HG02571 (cell line): ENCODE results near the gene LHFPL2.

Experiments used
- ATAC-seq: cut with Tn5 transposase; IDR thresholded peaks from one replicate; pipeline ENCODE4 v1.9.1; 2021; ENCODE audit warnings: mild to moderate bottlenecking, moderate library complexity; ENCODE audit not compliant: unreplicated experiment

The LHFPL2 gene

GRCh38 chr5:78573318-78573717 is 75.3 kb downstream of the LHFPL2 start:
- ATAC-seq = no peak

GRCh38 chr5:78570646-78571045 is 77.9 kb downstream of the LHFPL2 start:
- no peak for ATAC-seq

GRCh38 chr5:78569441-78569840 is 79.1 kb downstream of the LHFPL2 start:
- ATAC-seq = no peak

- no peak for ATAC-seq
Measured at GRCh38 chr5:78568676-78569075, 79.9 kb downstream of the LHFPL2 start.

GRCh38 chr5:78568212-78568611 is 80.4 kb downstream of the LHFPL2 start:
- no peak for ATAC-seq

DNA sequence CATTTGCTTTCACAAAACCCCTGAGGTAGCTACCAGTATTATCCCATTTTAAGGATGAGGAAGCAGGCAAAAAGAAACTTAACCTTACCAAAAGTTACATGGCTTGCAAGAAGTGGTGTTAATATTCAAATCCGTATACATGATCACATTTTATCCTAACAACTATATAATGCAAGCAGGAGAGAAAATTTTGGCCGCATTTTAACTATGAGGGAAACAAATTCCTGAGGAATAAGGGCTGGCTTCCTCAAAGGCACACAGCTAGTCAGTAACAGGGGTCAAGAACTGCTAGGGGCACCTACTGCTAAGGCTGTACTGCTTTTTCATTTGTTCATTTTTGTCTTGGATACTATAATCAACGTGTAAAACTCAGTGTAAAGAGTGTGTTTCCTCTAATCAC is 81.0 kb downstream of the LHFPL2 start:
- no peak for ATAC-seq

DNA sequence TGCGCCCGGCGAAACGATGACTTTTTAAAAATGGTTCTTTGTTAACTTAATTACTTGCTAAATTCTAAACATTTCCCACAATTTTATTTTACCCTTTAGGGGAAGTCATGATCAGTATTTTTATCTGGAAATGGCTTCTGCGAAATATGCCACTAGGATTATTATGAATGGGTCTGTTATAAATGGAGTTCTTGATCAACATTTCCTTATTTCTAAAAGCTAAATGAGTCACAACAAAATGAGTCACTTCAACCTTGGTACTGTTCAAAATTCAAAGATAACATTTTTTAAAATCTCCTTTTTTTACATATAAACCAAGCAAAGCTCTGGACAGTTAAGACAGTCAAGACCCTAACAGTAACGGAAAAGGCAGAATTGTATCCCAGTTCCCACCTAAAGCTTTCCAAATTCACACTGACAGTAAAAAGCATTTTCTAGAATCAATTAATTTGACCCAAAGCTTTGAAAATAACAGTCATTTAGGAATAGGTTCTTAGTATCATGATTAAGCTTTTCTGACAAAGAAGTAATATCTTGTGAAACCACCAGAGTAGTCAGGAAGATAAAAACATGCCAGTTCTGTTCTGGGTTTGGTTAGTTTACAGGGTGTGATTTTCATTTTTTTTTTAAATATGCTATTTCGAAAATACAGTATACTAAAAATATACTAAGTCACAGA is 81.7 kb downstream of the LHFPL2 start:
- ATAC-seq = no peak

DNA sequence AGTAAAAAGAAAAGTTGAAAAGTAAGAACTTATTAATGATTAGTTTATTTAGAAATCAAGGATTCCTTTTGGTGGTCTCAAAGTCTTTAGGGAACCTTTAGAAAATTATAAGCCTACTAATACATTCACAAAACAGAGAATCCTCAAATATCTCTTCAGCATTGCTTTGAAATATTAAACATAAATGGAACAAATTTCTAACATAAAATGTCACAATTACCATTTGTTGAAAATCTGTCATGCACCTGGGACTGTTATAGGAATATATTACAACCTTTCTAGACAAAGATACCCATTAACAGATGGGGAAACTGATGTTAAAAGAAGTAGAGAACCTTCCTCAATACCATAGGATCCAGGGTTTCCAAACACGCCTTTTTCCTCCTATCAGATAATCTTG is 83.2 kb downstream of the LHFPL2 start:
- ATAC-seq = no peak

- ATAC-seq = no peak
Measured at GRCh38 chr5:78563621-78564020, 85.0 kb downstream of the LHFPL2 start.

GRCh38 chr5:78562714-78563330 is 85.8 kb downstream of the LHFPL2 start:
- no peak for ATAC-seq

GRCh38 chr5:78562001-78562400 is 86.6 kb downstream of the LHFPL2 start:
- ATAC-seq = no peak

GRCh38 chr5:78561261-78561660 is 87.3 kb downstream of the LHFPL2 start:
- no peak for ATAC-seq

DNA sequence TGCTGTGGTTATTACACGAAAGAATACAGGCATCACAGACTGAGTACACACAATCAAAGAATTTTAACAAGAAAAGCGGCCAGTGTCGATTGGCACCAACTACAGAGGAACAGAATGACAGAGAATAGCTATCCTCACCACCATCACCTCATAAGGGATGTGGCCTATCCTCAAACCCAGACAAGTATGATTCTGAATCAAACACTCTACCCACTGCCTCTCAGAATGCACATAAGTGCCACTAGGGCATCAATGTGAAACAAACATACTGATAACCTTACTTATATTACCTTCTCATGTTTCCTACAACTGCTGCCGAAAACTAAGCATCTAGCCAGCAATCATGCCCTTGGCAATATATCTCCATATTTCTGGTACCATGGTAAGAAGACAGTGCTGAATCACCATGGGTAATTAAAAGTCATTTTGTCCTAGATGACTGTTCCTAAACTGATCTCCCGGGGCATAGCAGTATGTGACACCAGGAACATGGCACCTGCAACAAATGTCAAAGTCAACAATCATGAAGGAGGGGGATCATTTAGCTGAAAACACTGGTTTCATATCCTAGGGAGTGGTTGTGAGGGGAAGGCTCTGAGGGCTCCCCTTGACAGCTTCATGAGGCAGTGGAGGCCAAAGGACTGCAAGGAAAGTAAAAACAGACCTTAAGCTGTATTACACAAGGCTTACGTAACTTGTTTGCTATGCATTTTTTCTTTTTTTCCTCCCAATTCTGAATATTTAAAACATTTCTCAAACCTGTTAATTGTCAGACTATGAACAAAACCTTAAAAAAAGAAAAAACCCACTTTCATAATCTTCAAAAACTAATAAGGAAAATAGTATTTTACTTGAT is 88.3 kb downstream of the LHFPL2 start:
- ATAC-seq = no peak

GRCh38 chr5:78557601-78558000 is 91.0 kb downstream of the LHFPL2 start:
- ATAC-seq = no peak

DNA sequence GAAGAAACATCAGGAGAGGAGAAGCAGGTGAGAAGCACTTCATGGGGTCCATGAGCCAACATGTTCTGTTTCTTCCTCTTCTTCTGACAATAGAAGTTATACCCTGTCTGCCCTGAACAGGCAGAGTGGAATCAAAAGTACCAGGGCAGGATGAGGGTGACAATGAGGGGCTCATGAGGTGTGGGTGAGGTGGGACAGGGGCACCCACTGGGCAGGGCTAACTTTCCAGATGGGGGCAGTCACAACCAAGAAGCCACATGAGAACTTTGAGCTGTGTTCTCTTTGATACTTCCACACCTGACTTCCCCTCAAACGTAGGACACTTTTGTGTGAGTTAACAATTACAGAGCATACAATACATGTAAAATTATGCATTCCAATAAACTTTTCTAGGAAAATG is 92.7 kb downstream of the LHFPL2 start:
- no peak for ATAC-seq

DNA sequence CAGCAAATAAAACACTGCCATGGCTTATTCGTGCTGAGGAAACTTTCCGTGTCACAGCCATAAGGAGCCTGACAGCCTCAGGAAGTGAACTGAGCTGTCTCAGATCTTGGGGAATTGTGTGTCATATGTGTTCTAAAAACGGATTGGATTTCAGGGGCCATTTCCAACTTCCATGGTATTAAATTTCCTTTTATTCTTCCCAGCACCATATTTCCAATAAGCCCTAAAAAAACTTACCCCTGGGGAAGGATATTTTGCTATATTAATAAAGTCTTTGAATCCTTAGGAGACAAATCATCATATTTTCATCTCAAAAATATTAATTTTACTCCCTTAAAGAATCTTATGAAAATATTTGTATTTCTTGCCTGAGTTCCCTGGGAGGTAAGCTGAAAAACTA is 93.9 kb downstream of the LHFPL2 start:
- no peak for ATAC-seq

GRCh38 chr5:78553580-78554353 is 94.8 kb downstream of the LHFPL2 start:
- ATAC-seq = no peak

GRCh38 chr5:78552729-78553342 is 95.7 kb downstream of the LHFPL2 start:
- ATAC-seq = no peak

DNA sequence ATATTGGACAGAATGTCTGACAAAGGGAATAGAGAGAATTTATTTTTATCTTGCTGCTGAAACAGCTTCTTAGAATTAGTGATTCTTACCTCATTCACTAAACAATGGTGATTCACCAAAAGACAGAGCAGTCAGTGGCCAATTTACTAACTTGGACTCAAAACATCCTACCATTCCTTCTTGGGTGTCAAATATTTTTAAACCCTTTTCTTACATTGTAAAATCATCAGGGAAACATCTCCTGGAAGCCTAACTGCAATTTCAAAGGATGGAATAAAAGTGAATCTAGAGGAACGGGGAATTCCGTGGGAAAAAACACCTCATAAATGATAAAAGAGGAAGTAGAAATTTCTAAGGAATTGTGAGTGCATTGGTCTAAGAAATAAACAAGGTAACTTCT is 97.7 kb downstream of the LHFPL2 start:
- no peak for ATAC-seq

DNA sequence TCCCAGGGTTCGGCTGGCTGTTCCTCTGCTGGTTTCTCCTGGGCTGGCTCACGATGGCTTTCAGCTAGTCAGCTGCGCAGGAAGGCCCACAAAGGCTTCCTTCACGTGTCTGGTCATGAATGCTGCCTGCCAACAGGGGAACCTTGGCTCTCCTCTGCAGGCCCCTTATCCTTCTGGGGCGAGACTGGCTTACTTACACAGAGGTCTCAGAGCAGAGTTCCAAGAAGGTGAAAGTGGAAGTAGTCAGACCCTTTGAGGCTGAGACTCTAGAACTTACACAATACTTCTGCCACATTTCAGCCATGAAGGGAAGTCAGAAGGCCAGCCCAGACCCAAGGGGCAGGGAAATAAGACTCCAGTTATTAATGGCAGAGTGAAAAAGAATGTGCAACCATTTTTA is 99.5 kb downstream of the LHFPL2 start:
- no peak for ATAC-seq
